Measurements from ENCODE around the gene AIFM3. TPM values are rescaled to one million over a fixed set of nuclear protein-coding genes. Genes with fewer than 3 reads are reported as not detected.

AIFM3 gene
- total RNA-seq, 1 experiment from 2014 or later, result 7.4 TPM

GRCh38 chr22:21028277-21029251 is 61.5 kb downstream of the AIFM3 start:
- H4K20me1 ChIP-seq (ENCODE audit: insufficient read depth), result no peaks in the 10 kb centered on the region
- no peak for DNase-seq
- no peak overlapping the region for H2AFZ ChIP-seq
- intact Hi-C loops (cut with micrococcal nuclease; ENCODE audit: unreplicated experiment), result no loop called here
- no peaks in the 10 kb centered on the region for H3F3A ChIP-seq (ENCODE audit: insufficient read depth, low read depth)
- no peak overlapping the region for H3K4me2 ChIP-seq
- no peak for TF ChIP-seq EZH2 (IDR thresholded peaks at IDR 0.05; ENCODE audit: low read depth)
- TF ChIP-seq, protein P1, sequence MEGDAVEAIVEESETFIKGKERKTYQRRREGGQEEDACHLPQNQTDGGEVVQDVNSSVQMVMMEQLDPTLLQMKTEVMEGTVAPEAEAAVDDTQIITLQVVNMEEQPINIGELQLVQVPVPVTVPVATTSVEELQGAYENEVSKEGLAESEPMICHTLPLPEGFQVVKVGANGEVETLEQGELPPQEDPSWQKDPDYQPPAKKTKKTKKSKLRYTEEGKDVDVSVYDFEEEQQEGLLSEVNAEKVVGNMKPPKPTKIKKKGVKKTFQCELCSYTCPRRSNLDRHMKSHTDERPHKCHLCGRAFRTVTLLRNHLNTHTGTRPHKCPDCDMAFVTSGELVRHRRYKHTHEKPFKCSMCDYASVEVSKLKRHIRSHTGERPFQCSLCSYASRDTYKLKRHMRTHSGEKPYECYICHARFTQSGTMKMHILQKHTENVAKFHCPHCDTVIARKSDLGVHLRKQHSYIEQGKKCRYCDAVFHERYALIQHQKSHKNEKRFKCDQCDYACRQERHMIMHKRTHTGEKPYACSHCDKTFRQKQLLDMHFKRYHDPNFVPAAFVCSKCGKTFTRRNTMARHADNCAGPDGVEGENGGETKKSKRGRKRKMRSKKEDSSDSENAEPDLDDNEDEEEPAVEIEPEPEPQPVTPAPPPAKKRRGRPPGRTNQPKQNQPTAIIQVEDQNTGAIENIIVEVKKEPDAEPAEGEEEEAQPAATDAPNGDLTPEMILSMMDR (conservative IDR thresholded peaks at IDR 0.05), result no peak
- ChIA-PET CTCF (no interaction called here), POLR2A (ENCODE audit: unreplicated experiment) (no interaction called here)
- H3K9me2 ChIP-seq (ENCODE audit: insufficient read depth), result no peaks in the 10 kb centered on the region
- no peaks in the 10 kb centered on the region for H3K36me3 ChIP-seq (ENCODE audit: low read depth)
- no peak overlapping the region for H3K27ac ChIP-seq
- no peaks in the 10 kb centered on the region for H3K79me2 ChIP-seq (ENCODE audit: low read depth)
- H3K4me1 ChIP-seq (replicated peaks; ENCODE audit: insufficient read depth), result no peaks in the 10 kb centered on the region
- no peak overlapping the region for H3K4me3 ChIP-seq
- BruUV-seq (replicated peaks), result no TSS peak
- no peaks in the 10 kb centered on the region for H3K9me3 ChIP-seq (ENCODE audit: insufficient read depth, low read depth)
- no peaks in the 10 kb centered on the region for H3K27me3 ChIP-seq (ENCODE audit: insufficient read depth, low read depth)

DNA sequence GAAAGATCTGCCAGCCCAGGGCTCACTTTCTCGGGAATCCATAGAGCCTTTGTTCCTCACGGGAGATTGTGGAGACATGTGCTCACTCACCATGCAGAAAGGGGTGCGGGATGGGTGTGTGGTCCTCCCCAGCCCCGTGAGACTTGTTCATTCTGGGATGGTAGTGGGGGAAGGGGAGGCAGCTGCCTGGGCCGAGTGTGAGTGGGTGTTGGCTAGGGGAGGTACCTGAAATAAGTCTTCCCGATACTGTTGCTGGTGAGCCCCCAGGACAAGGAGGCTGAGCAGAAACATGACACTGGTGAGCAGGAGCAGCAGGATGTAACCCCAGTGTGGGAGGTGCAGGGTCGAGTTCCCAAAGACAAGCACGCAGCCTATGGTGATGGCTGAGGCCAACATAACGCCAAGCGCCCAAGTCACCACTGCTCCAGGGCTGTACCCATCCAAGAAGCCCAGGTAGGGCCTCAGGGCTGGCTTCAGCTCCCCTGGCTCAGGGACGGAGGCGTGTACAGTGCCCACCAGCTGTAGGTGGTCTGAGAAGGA is 62.5 kb downstream of the AIFM3 start:
- no peak overlapping the region for H3K27ac ChIP-seq
- no peaks in the 10 kb centered on the region for H3K27me3 ChIP-seq (ENCODE audit: insufficient read depth, low read depth)
- H3K4me1 ChIP-seq (replicated peaks; ENCODE audit: insufficient read depth), result no peaks in the 10 kb centered on the region
- intact Hi-C loops (cut with micrococcal nuclease; ENCODE audit: unreplicated experiment), result no loop called here
- BruUV-seq (replicated peaks), result no TSS peak
- TF ChIP-seq EZH2 (IDR thresholded peaks at IDR 0.05; ENCODE audit: low read depth), result no peak
- TF ChIP-seq, protein P1 (conservative IDR thresholded peaks at IDR 0.05), result no peak
- no peak for DNase-seq
- ChIA-PET CTCF (no interaction called here), POLR2A (ENCODE audit: unreplicated experiment) (no interaction called here)
- no peak overlapping the region for H2AFZ ChIP-seq
- H3F3A ChIP-seq (ENCODE audit: insufficient read depth, low read depth), result no peaks in the 10 kb centered on the region
- H4K20me1 ChIP-seq (ENCODE audit: insufficient read depth), result no peaks in the 10 kb centered on the region
- H3K79me2 ChIP-seq (ENCODE audit: low read depth), result no peaks in the 10 kb centered on the region
- no peaks in the 10 kb centered on the region for H3K36me3 ChIP-seq (ENCODE audit: low read depth)
- H3K9me3 ChIP-seq (ENCODE audit: insufficient read depth, low read depth), result no peaks in the 10 kb centered on the region
- H3K4me2 ChIP-seq, result no peak overlapping the region
- H3K9me2 ChIP-seq (ENCODE audit: insufficient read depth), result no peaks in the 10 kb centered on the region
- no peak overlapping the region for H3K4me3 ChIP-seq

GRCh38 chr22:21030032-21030431 is 63.0 kb downstream of the AIFM3 start:
- Histone ChIP-seq H3K79me2 (ENCODE audit: low read depth) (no peaks in the 10 kb centered on the region), H3K27ac (no peak overlapping the region), H3K9me3 (ENCODE audit: insufficient read depth, low read depth) (no peaks in the 10 kb centered on the region), H3K9me2 (ENCODE audit: insufficient read depth) (no peaks in the 10 kb centered on the region), H3K4me3 (no peak overlapping the region), H3K36me3 (ENCODE audit: low read depth) (no peaks in the 10 kb centered on the region), H3K4me2 (no peak overlapping the region), H3F3A (ENCODE audit: insufficient read depth, low read depth) (no peaks in the 10 kb centered on the region), H4K20me1 (ENCODE audit: insufficient read depth) (no peaks in the 10 kb centered on the region), H3K27me3 (ENCODE audit: insufficient read depth, low read depth) (no peaks in the 10 kb centered on the region), H2AFZ (no peak overlapping the region), H3K4me1 (replicated peaks; ENCODE audit: insufficient read depth) (no peaks in the 10 kb centered on the region)
- BruUV-seq (replicated peaks), result no TSS peak
- ChIA-PET POLR2A (ENCODE audit: unreplicated experiment) (no interaction called here), CTCF (no interaction called here)
- intact Hi-C loops (cut with micrococcal nuclease; ENCODE audit: unreplicated experiment), result no loop called here
- no peak for DNase-seq
- no peak for TF ChIP-seq EZH2 (IDR thresholded peaks at IDR 0.05; ENCODE audit: low read depth)
- TF ChIP-seq, protein P1 (conservative IDR thresholded peaks at IDR 0.05), result no peak

Other genes with a start within 250 kb of the AIFM3 start
- not detected in 2 replicates for gene SERPIND1, start 193.1 kb upstream of the AIFM3 start, total RNA-seq (2021)
- gene PI4KA, start 108.4 kb upstream of the AIFM3 start, total RNA-seq (2021), result 24.7 and 27.9 TPM in 2 replicates
- gene SNAP29, start 108.2 kb upstream of the AIFM3 start, total RNA-seq (2021), result 13.5 and 17.8 TPM in 2 replicates
- gene CRKL, start 49.8 kb upstream of the AIFM3 start, total RNA-seq (2021), result 45.8 and 49.7 TPM in 2 replicates
- gene LZTR1, start 15.0 kb downstream of the AIFM3 start, total RNA-seq (2021), result 23.2 and 23.4 TPM in 2 replicates
- 16.4 and 17.0 TPM in 2 replicates for gene THAP7, start 34.9 kb downstream of the AIFM3 start, total RNA-seq (2021)
- gene P2RX6, start 47.9 kb downstream of the AIFM3 start, total RNA-seq (2021), result 2.4 and 2.7 TPM in 2 replicates
- not detected in 2 replicates for gene SLC7A4, start 65.3 kb downstream of the AIFM3 start, total RNA-seq (2021)
- 0.25 TPM in 1 of 2 replicates, not detected in the other for gene LRRC74B, start 78.7 kb downstream of the AIFM3 start, total RNA-seq (2021)

Data from PC-9 (cell line).